Hindlimb muscle (tissue), 1 donor: ENCODE measurements around the gene MAP3K5. TPM values are rescaled to one million over a fixed set of nuclear protein-coding genes. Genes with fewer than 3 reads are reported as not detected.

Experiments used
- DNase-seq: peaks from one replicate; pipeline ENCODE4 v3.0.0-alpha.2; 2013
- polyA plus RNA-seq: library from polyadenylated mRNA; unstranded; fragments of 120-200 nt; gene quantifications from one replicate; pipeline ENCODE4 v1.2.1, GENCODE V29; 2013; ENCODE audit not compliant: insufficient read length

MAP3K5 gene
- polyA plus RNA-seq, 1 donor, result 3.1 TPM

DNA sequence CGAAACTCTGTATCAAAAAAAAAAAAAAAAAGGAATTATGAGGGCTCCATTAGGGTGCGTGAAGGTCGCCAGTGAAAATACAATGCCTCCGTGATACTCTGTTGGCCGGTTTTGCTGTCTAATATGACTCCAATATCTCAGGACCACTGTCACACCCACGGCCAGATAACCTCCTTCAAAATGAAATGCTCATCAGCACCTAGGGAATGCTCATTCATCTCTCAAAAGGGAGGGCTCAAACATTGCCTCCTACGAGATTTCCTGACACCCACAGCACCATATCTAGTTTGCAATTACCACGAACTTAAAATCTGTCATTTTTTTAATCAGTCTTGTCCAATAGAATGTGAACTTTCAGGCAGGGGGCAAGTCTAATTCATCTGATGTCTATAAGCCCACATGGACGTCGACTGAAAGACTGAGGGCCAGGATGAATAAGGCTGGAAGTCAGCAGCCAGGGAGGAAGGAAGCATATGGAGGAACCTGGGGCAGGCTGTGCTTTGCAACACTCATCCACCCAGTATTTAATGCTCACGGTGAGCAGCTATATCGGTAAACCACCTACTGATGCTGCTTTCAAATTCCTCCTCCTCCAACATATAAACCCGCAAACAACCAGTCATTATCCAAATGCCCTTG lies 42.8 kb downstream of the MAP3K5 start:
- no peak for DNase-seq

DNA sequence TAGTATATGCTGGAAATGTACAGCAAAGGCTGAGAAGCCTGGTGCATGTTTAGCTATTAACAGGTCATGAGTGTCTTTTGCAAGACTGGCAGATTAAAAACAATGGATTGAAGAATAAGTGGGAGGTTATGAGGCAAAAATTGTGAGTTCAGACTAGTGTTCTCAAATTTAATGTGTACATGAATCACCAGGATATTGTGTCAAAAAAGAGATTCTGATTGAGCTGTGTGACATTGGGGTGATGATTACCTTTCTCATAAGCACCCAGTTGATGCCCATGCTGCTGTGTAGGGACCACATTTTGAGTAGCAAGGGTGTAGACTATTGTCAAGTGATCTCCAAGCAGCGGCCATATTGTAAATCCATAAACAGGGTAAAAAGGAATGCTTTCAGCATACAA lies 44.8 kb downstream of the MAP3K5 start:
- no peak for DNase-seq

DNA sequence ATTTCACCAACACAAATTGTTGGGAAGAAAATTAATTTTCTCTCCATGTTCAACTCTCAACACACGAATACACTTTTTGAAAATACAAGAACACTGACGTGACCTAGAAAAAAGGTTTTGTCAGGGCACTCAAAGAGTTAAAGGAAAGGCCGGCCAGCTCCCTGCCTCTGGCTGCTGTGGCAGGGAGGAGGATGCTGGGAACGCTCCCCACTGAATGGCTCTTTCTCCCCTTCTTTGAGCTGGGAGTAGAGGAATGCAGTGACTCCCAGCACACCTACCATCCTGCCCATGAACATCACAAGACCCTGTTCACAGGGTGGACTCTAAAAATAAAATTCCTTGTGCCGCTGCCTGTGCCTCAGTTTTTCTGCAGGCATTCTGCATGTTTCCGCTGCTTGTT lies 47.0 kb downstream of the MAP3K5 start:
- no peak for DNase-seq

DNA sequence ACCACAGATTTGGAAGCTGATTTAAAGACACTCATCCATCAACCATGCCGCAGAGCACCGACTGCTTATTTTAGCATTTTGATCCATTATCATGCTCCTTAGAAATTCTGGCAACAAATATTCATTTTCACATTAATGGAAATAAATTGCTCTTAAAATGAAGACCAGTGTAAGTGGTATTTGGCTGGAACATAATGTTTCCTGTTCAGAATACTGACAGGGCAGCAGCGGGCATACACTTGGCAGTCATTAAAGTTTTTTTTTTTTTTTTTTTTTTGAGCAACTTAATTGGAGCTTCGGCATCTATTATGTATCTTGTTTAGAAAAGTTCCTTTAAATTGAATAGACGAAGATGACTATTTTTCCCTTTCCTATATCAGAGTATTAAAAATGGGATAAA lies 47.4 kb downstream of the MAP3K5 start:
- DNase-seq, result no peak

DNA sequence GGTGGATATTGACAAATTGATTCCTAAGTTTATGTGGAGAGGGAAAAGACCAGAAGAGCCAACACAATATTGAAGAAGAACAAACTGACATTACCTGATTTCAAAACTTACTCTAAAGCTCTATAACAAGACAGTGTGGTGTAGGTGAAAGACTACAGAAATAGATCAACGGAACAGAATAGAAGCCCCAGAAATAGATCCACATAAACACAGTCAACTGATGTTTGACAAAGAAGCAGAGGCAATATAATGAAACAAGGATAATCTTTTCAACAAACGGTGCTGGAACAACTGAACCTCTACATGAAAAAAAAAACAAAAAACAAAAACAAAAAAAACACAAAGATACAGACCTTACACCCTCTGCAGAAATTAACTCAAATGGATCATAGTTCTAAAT lies 50.2 kb downstream of the MAP3K5 start:
- DNase-seq, result no peak

DNA sequence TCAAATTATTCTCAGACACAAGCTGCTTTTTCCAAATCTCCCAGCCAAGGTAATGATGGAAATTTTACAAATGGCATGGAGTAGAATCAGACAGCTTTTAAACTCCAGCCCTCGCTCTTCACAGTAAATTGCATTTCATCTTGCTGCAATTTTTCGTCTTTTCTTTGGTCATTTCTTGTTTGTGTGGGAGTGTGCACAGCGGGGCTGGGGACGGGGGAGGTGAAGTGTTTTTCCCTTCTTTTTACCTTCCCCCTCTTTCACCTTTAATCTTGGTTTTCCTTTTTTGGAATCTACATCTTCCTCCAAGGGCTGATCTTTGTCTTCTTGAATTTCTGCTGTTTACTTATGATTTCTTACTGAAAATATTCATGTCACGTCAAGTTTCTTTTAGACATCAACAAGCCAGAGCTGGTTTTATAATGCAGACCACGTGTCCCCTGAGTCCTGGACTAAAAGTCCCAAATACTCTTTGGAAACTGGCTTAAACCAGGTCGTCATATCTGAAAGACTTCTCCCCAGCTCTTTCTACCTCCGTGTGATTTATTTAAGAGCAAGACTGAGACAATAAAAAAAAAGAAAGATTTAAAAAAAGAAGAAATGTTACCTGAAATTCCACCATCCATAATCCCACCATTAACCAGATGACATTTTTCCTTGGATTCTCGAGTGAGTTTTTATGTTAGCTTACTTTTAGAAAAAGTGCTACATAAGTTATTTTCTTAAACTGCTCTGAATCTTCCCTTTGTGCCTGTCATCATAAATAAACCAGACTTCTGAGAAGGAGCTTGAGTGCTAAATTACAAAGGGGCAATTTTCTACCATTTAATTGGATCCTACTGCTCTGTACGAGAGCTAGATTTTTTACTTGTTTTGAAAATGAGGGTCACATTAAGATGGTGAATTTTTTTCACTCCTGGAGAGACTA lies 52.0 kb downstream of the MAP3K5 start:
- no peak for DNase-seq

DNA sequence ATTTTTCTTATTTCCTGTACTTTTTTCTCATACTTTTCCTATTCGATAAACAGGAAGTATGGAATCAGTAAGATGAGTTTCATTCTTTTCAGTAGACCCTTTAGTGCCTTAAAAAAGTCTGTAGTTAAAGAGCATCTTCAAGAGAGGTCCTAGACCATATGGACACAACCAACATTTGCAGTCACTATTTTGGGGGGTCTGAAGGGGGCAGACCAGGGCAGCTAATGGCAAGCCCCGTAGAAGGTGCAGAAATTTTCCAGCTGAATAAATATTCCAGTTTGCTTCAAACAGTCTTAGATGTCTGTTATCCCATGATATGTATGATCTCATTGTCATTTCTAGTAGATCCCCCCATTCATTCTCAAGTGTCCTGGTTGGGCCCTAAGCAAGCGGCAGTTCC lies 52.8 kb downstream of the MAP3K5 start:
- no peak for DNase-seq

DNA sequence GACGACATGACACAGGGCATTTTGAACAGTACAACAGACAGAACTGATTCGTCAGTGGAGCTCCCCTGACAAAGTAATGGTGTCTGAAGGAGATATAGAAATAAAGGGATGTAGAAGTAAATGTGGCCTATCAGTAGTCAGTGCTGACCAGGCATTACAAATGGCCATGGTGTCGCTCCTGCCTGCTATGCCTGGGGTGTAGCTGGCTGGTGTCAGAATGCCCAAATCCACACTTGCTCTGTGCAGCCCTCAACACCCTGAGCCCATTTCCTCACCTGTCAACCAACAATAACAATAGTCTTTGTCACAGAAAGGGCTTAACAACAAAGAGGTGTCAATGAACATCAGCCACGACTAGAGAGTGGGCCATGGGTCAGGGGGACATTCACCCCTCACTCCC lies 53.2 kb downstream of the MAP3K5 start:
- DNase-seq, result no peak

DNA sequence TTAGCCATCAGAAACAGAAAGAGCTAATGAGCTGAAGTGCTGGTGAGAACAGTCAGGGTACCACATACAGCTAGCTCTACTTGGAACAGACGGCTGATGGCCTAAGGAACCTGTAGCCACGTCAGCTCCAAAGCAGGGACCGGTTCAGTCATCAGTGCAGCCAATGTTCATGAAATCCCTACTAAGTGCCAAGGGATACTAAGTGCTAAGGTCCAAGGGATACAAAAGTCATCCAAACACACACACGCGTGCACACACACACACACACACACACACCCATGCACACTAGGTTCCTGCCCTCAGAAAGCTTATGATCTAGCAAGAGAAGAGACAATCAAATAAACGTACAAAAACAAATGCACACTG lies 53.6 kb downstream of the MAP3K5 start:
- DNase-seq, result no peak

DNA sequence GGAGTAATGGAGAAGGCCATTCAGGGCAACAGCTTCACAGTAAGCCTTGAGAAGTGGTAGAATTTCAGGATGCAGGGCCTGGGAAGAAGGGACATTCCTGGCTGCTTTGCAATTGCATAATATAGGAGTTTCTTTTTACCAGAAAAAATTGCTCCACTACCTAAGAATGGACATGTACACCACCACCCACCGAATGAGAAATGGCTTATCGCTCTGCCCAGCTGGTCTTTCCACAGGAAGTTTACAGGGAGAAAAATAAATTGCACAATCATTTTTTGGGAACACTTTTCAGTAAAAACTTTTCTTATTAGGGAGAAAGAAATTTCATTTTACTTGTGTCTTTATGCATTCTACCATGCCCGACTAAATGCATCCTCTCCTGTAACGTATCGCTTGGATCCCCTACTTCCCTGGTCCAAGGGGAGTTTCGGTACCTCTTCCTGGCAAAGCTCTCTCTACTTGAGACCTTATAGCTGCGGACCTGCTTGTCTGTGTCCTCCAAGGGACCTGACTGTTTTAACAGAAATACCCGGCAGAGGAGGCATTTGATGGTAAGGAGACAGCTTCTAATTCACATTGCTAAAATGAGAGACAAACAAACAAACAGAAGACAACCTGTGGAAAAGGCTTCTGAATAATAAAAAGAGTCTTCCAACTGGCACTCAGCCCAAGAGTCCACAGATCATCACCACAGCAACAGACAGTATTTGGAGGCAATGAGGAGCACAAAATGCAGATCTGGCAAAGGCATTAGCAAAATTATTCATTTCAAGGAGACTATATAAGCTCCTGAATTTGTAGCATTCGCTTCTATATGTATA lies 54.2 kb downstream of the MAP3K5 start:
- DNase-seq, result peak; percentile 52

DNA sequence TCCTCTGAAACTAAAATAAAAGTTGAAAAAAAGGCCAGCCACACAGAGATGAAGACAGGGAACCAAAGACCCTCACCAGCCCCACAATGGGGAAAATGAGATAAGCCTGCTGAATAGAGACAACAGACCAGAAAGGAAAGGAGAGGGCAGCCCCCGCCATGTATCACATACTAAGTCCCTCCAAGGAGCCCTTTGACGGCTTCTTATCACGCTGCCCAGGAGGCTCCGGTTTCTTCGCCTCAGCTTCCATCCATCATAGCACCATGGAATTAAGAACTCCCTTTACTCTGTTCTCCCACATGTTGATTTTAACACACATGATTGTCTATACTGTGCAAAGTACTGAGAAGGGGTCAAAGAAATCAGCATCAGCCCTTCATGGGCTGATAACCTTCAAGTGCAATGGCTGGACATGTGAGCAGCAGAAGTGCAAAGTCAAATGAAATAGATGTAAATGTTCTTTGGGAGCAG lies 54.9 kb downstream of the MAP3K5 start:
- no peak for DNase-seq

DNA sequence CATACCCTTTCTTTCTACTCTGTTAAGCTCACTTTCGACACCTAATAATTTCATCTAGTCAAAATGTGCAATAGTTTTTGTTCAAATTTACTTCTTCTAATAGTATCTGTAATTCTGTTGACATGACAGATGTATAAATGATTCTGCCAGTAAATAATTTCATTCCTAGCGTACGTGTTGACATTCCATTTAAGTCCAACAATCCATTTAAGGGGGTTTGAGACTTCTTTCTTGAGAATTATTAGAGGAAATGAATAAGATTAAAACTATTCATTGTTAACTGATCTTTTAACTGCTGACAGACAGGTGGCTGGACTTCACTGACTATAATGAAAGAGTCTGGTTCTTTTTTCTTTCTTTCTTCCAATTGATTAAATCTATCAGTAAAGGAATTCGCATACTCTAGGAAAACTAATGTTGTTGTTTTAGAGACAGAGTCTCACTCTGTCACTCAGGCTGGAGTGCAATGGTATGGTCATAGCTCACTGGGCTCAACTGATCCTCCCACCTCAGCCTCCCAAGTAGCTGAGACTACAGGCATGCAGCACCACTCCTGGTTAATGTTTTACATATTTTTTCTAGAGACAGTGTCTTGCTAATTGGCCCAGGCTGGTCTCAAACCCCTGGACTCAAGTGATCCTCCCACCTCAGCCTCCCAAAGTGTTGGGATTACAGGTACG lies 55.9 kb downstream of the MAP3K5 start:
- no peak for DNase-seq

DNA sequence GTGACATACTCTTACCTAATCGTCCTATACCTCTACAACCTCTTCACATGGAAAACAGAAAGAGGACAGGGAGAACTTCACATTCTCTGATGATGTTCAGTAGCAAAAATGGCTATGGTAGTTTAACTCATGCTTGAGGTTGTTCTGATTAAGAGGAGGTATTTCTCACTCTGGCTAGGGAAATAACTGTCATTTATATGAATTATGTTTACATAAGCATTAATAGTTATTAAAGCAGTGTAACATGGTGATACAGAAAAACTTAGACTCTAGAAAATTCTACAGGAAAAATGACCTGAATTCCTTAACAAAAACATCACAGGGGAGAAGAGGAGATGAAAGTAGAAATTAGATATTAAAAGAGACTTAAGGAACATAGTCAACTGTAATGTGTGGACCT lies 57.3 kb downstream of the MAP3K5 start:
- DNase-seq, result no peak

DNA sequence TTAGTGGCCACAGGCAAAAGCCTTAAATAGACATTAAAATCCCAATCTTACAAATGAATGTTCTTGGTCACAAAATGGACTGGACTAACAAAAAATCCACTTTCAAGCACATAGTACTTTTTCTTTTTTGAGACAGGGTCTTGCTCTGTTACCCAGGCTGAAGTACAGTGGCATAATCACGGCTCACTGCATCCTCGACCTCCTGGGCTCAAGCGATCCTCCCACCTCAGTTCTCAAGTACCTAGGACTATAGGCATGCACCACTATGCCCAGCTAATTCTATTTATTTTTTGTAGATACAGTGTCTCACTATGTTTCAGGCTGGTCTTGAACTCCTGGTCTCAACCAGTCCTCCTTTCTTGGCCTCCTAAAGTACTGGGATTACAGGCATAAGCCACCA lies 59.4 kb downstream of the MAP3K5 start:
- no peak for DNase-seq

DNA sequence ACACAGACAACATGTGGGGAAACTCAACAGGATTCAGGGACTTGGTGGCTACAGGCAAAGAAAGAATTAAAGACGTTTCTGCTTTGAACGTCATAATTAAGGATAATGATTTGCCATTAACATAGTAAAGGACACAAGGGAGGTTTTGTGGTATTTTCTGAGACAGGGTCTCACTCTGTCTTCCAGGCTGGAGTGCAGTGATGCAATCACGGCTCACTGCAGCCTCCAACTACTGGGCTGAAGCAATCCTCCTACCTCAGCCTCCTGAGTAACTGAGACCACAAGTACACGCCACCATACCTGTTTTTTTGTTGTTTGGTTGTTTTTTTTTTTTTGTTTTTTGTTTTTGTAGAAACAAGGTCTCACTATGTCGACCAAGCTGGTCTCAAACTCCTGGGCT lies 62.4 kb downstream of the MAP3K5 start:
- DNase-seq, result no peak

DNA sequence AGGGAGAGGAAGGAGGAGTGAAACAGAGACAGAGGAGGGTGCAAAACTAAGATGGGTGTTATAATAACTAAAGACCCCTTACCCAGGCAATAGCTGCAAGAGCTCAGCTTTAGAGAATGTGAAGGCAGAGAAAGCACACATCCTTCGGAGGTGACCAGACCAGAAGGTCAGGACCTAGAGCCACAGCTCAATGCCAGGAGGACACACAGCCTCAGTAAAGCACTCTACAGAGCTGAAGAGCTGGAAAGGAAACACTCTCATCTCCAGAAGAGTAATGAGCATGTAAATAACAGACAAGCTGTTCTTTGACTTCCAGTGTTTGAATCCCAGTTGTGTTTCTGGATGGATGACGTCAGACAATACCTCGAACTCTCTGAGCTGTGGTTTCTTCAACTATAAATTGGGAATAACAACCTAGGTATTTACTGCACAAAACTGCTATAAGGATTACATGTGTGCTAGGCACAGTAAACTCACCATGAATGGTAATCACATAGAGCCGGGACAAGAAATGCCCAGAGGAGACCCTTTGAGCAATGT lies 63.2 kb downstream of the MAP3K5 start:
- no peak for DNase-seq

DNA sequence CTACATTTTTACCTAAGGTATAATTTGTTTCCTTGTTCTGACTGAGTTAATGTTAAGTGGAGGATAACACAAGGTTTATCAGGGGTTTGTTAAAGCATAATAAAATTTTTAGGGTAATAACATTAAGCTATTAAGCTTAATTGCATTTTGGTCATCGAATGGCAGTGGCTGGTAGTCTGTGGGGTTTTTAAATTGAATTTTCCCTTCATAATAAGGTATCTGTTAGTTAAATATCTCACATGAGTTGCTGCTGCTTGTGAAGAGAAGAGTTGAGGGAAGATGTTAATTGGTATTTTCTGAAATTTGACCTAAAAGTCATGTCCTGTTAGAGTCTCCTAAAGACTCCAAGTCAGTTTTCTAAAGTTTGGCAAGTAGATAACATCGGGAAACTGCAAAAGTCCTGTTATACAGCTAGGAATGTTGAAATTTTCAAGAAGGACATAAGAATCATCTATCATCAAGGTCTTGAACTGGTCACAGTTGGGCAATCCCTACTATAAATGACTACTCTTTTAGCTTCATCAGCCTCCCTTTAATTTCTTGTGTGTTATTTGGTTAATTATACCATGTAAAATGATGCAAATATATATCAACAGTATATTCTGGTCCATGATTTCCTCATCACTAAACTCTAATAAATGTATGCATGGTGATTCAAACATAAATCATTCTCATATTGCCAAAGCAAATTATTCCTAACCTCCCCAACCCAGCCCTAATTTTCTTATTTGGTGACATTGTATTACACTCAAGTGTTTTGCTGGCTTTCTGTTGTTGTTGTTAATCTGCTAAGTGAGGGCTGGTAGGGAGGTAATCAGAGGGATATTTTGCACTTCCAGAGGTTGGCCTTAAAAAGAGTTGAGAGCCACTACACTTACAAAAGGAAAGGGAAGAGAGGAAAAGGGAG lies 64.0 kb downstream of the MAP3K5 start:
- DNase-seq, result no peak

DNA sequence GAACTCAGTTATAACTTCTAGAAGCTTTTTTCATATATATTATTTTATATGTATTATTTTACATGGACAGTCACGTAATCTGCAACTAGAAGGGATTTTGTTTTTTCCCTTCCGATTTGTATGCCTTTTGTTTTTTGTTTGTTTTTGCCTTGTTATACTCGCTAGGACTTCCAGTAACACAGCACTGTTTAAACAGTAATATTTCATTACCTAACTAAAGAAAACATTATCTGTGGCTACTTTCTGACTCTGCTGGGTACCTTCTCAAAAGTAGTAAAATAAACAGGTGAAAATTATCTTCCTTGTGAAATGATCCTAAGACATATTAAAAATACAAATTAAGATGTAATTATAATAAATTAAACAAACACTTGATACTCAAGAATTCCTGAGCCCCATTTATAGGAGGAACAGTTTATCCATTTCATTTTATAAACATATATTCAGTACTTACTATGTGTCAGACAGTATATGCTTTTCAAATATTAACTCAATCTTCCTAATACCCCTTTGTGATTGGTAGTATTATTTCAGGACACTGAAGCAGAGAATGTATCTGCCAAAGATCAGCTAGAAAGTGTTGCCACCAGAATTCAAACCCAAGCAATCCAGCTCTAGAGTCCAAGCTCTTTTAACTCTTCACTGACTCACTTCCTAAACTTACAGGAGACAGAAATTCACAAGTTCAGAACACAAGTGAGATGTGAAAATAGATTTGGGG lies 65.3 kb downstream of the MAP3K5 start:
- no peak for DNase-seq

DNA sequence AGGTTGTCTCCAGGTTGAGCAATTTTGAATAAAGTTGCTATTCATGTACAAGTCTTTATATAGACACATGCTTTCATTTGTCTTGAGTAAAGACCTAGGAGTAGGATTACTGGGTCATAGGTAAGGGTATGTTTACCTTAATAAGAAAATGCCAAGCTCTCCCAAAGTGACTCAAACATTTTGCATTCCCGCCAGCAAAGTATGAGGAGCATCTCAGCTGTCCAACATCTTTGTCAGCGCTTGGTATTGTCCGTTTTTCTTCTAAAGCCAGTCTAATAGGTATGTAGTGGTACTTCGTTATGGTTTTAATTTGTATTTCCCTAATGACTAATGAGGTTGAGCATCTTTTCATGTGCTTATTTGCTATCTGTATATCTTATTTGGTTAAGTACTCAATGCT lies 67.2 kb downstream of the MAP3K5 start:
- DNase-seq, result no peak

DNA sequence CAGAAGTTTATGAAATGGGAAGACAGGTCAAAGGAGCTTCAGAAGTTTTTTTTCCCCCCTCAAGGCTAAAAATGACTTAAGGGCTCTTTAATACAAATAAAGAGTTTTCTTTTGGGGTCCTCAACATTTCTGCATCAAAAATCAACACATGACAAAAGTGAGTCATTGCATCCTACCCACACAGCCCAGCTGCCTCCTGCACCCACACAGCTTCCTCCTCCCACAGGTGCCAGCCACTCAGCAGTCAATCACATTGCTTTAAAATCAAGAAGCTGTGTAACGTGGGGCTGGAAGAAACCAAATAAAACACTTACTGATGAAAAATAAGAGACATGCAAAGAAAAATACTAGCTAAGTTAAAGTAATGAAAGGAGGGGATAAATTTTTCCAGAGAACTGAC lies 68.5 kb downstream of the MAP3K5 start:
- DNase-seq, result no peak

DNA sequence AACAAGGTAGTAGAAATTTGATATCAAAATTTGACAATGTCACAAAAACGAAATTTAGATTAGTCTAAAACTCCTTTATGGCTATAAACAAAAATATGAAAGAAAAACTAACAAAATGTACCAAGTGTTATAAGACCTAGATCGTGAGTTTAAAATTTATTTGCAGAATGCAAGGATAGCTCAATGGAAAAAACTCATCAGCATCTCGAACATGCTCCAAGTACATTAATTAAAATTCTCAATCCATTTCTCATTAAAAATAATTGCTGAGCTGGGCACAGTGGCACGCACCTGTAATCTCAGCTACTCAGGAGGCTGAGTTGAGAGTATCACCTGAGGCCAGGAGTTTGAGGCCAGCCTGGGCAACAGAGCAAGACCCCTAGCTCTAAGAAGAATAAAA lies 70.8 kb downstream of the MAP3K5 start:
- DNase-seq, result no peak
